Endothelial cell of umbilical vein (primary cell): ENCODE data around the gene UBL5. TPM values are rescaled to one million over a fixed set of nuclear protein-coding genes. Genes with fewer than 3 reads are reported as not detected.

Experiments
- BruUV-seq: library from RNA; stranded (reverse); fragments of 400-500 nt; replicated peaks from 2 replicates; lab custom pipeline; 2021; lab: Mats Ljungman, UMichigan
- CTCF ChIA-PET: fragments of 300-600, 350-600 bp; sonication (Branson Sonifier 250); formaldehyde crosslinking; loops from one replicate; lab custom pipeline; 2021; ENCODE audit warnings: antibody characterized with exemption, inconsistent platforms; lab: Charles Lee
- POLR2A ChIA-PET: fragments of 300-600, 350-600 bp; sonication (Branson Sonifier 250); formaldehyde crosslinking; loops from one replicate; lab custom pipeline; 2021; ENCODE audit warnings: antibody characterized with exemption, inconsistent platforms; lab: Charles Lee
- DNase-seq: peaks from one replicate; pipeline ENCODE4 v3.0.0-alpha.2; 2011; ENCODE audit warnings: low read depth, low spot score
- FAIRE-seq: peaks from 2 replicates; lab custom pipeline; 2011; peaks lifted over from hg19 to GRCh38; lab: Jason Lieb, UNC
- H2AFZ ChIP-seq: 2 replicates; pipeline ENCODE4 v1.6.0; 2012; ENCODE audit warnings: low read depth, low read length, control low read depth, inconsistent platforms
- H3K27ac ChIP-seq: 2 replicates; pipeline ENCODE4 v1.5.1; 2011; ENCODE audit warnings: low read depth, mild to moderate bottlenecking, control low read depth, low read length, moderate library complexity; ENCODE audit not compliant: insufficient read depth
- H3K27me3 ChIP-seq, 2 experiments: 2 replicates each; pipeline versions ENCODE4 v1.6.0 to v1.6.1; 2011; ENCODE audit warnings: low read length in 2 of 2, mixed read lengths in 1 of 2; ENCODE audit not compliant: control insufficient read depth in 2 of 2, insufficient read depth in 2 of 2
- H3K36me3 ChIP-seq, 2 experiments: 2 replicates in 1 of 2; 3 replicates in 1 of 2; pipeline ENCODE4 v1.5.1; 2011; ENCODE audit warnings: low read length in 2 of 2, mild to moderate bottlenecking in 1 of 2, moderate library complexity in 1 of 2; ENCODE audit not compliant: control insufficient read depth in 2 of 2, insufficient read depth in 2 of 2; ENCODE audit errors: extremely low read depth in 1 of 2
- H3K4me1 ChIP-seq: 3 replicates; pipeline ENCODE4 v1.5.1; 2011; ENCODE audit warnings: mild to moderate bottlenecking, low read length; ENCODE audit not compliant: control insufficient read depth, insufficient read depth; ENCODE audit errors: extremely low read depth
- H3K4me2 ChIP-seq: 2 replicates; pipeline ENCODE4 v1.6.1; 2011; ENCODE audit warnings: low read length, control low read depth, mixed read lengths; ENCODE audit not compliant: insufficient read depth
- H3K4me3 ChIP-seq, 3 experiments: fragments of 200-600 bp in 1 of 3; sonication (generic), shearing (Covaris generic) in 1 of 3; replicated peaks in 1 of 3; 2 replicates each; pipeline ENCODE4 v1.5.1; 2011 to 2016; ENCODE audit warnings: control low read depth in 3 of 3, low read length in 3 of 3, mild to moderate bottlenecking in 2 of 3, inconsistent platforms in 1 of 3, low read depth in 1 of 3, moderate library complexity in 1 of 3; ENCODE audit not compliant: insufficient read depth in 1 of 3
- H3K79me2 ChIP-seq: 2 replicates; pipeline ENCODE4 v1.6.0; 2012; ENCODE audit warnings: low read length, inconsistent platforms; ENCODE audit not compliant: control insufficient read depth, insufficient read depth
- H3K9ac ChIP-seq: replicated peaks from 2 replicates; pipeline ENCODE3; 2011; ENCODE audit warnings: low read length, control low read depth; ENCODE audit not compliant: insufficient read depth; ENCODE audit errors: extremely low read depth
- H3K9me1 ChIP-seq: replicated peaks from 3 replicates; pipeline ENCODE4 v1.6.0; 2011; ENCODE audit warnings: mild to moderate bottlenecking, low read length; ENCODE audit not compliant: control insufficient read depth, insufficient read depth; ENCODE audit errors: extremely low read depth
- H3K9me3 ChIP-seq: replicated peaks from 2 replicates; pipeline ENCODE4 v1.5.1; 2012; ENCODE audit warnings: low read length, inconsistent platforms; ENCODE audit not compliant: control insufficient read depth, insufficient read depth
- H4K20me1 ChIP-seq: replicated peaks from 2 replicates; pipeline ENCODE3; 2011; ENCODE audit warnings: mild to moderate bottlenecking, low read length; ENCODE audit not compliant: control insufficient read depth, insufficient read depth; ENCODE audit errors: extremely low read depth
- CTCF ChIP-seq, 2 donors: IDR thresholded peaks; 1 replicate in 1 of 2; 2 replicates in 1 of 2; pipeline ENCODE4 v1.5.1; 2011; ENCODE audit warnings: low read length in 2 of 2, mild to moderate bottlenecking in 2 of 2, moderate library complexity in 2 of 2, control low read depth in 1 of 2, inconsistent platforms in 1 of 2, low read depth in 1 of 2; ENCODE audit not compliant: insufficient read depth in 1 of 2; ENCODE audit errors: extremely low read depth in 1 of 2
- EZH2 ChIP-seq: IDR thresholded peaks from 2 replicates; pipeline ENCODE4 v1.6.1; 2012; ENCODE audit warnings: borderline replicate concordance, low read depth, mild to moderate bottlenecking, moderate library complexity, low read length, inconsistent platforms; ENCODE audit not compliant: severe bottlenecking
- FOS ChIP-seq: IDR thresholded peaks from 2 replicates; pipeline ENCODE4 v1.6.1; 2011; ENCODE audit warnings: mild to moderate bottlenecking, low read length, moderate library complexity, borderline replicate concordance; ENCODE audit not compliant: insufficient read depth
- GATA2 ChIP-seq: IDR thresholded peaks from 2 replicates; pipeline ENCODE4 v1.7.0; 2011; ENCODE audit warnings: low read depth, mild to moderate bottlenecking, moderate library complexity, mixed read lengths, low read length; ENCODE audit not compliant: insufficient read length, insufficient read depth
- JUN ChIP-seq: IDR thresholded peaks from 2 replicates; pipeline ENCODE4 v1.6.1; 2011; ENCODE audit warnings: borderline replicate concordance, low read depth; ENCODE audit not compliant: insufficient read length, insufficient read depth
- MAX ChIP-seq: IDR thresholded peaks from 2 replicates; pipeline ENCODE4 v1.6.1; 2011; ENCODE audit not compliant: insufficient read depth, insufficient read length
- MYC ChIP-seq: IDR thresholded peaks from one replicate; pipeline ENCODE4 v1.6.1; 2011; ENCODE audit warnings: mild to moderate bottlenecking, low read depth, low read length
- POLR2A ChIP-seq: IDR thresholded peaks from 2 replicates; pipeline ENCODE4 v1.6.1; 2012; ENCODE audit warnings: low read depth, mild to moderate bottlenecking, control low read depth, low read length
- POLR2AphosphoS5 ChIP-seq: IDR thresholded peaks from 2 replicates; pipeline ENCODE4 v1.6.1; 2012; ENCODE audit warnings: low read depth, mild to moderate bottlenecking, control low read depth, low read length, moderate library complexity; ENCODE audit not compliant: insufficient read depth
- dilution Hi-C: fragments of 300-500 bp; cut with MboI; formaldehyde crosslinking; loops from one replicate; pipeline ENCODE4 v1.15.0; 2019; ENCODE audit warnings: low sequenced_read_pairs; ENCODE audit not compliant: extremely low pct_ligation_motif_present
- intact Hi-C: fragments of 100-400 bp; cut with micrococcal nuclease; formaldehyde crosslinking; loops from one replicate; pipeline ENCODE4 v1.10.0; 2022
- polyA plus RNA-seq, 4 experiments: library from polyadenylated mRNA; depleted of rRNA in 3 of 4; stranded (reverse) in 3 of 4; unstranded in 1 of 4; fragments of >200 nt; gene quantifications; 2 replicates each; pipeline versions ENCODE4 v1.2.1 to v1.2.3, GENCODE V29; 2011 to 2012; ENCODE audit warnings: missing spikeins in 1 of 4
- total RNA-seq: library from RNA; stranded (reverse); gene quantifications from 2 replicates; pipeline ENCODE4 v1.2.3, GENCODE V29; 2021

UBL5 gene
- total and polyA plus RNA-seq, 2 donors (not counting 3 experiments of a cell fraction or from before 2014, with no cell fraction given), result 351 to 1,226 TPM

GRCh38 chr19:9858766-9859165 is 31.0 kb downstream of the UBL5 start:
- TF ChIP-seq CTCF (IDR thresholded peaks at IDR 0.05; ENCODE audit: extremely low read depth in 1 of 2, insufficient read depth in 1 of 2, low read depth in 1 of 2, low read length in 2 of 2) (no peak), GATA2 (no peak), MAX (no peak), EZH2 (no peak), MYC (no peak), POLR2AphosphoS5 (no peak), FOS (no peak), JUN (no peak), POLR2A (no peak)
- H3K27me3 ChIP-seq, result no peaks in the 10 kb centered on the region
- no peak overlapping the region for H2AFZ ChIP-seq
- H3K9me3 ChIP-seq, result no peaks in the 10 kb centered on the region
- H3K4me3 ChIP-seq, result no peak overlapping the region
- CTCF ChIA-PET, result no interaction called here
- H3K79me2 ChIP-seq, result no peaks in the 10 kb centered on the region
- no peaks in the 10 kb centered on the region for H4K20me1 ChIP-seq
- POLR2A ChIA-PET, result no interaction called here
- H3K4me1 ChIP-seq, result peaks cover 5% of the 10 kb centered on the region
- no peaks in the 10 kb centered on the region for H3K9me1 ChIP-seq
- no peaks in the 10 kb centered on the region for H3K36me3 ChIP-seq
- BruUV-seq, result no TSS peak
- dilution Hi-C loops, result no loop called here
- FAIRE-seq (no peak), DNase-seq (no peak)
- H3K4me2 ChIP-seq, result no peak overlapping the region
- intact Hi-C loops, result no loop called here
- H3K27ac ChIP-seq, result no peak overlapping the region
- no peak overlapping the region for H3K9ac ChIP-seq
